Stimulated activated effector memory CD8-positive, alpha-beta T cell treated with anti-CD3 and anti-CD28 coated beads, Interleukin-12 subunit alpha, Interleukin-12 subunit beta, amount 100 ng/mL, for 72 hours (primary cell): ENCODE results near the gene KCNIP2.

Source experiments
- ATAC-seq: fragments of 150-1000 bp; cut with Tn5 transposase; 2 replicates; pipeline ENCODE4 v1.10.0; 2021
- DNase-seq, 2 donors: peaks; one replicate each; pipeline ENCODE4 v3.0.0; 2021 to 2022; ENCODE audit warnings: low spot score in 2 of 2
- H3K27ac Mint-ChIP-seq: one replicate; pipeline ENCODE4 v1.8.0; 2022; ENCODE audit warnings: mild to moderate bottlenecking, mixed read lengths
- H3K36me3 Mint-ChIP-seq: one replicate; pipeline ENCODE4 v1.8.0; 2022; ENCODE audit warnings: mild to moderate bottlenecking, mixed read lengths
- H3K4me1 Mint-ChIP-seq: one replicate; pipeline ENCODE4 v1.8.0; 2022; ENCODE audit warnings: mixed read lengths
- H3K4me3 Mint-ChIP-seq: one replicate; pipeline ENCODE4 v1.8.0; 2022; ENCODE audit warnings: mild to moderate bottlenecking, mixed read lengths
- H3K9me3 Mint-ChIP-seq: one replicate; pipeline ENCODE4 v1.8.0; 2022; ENCODE audit warnings: mixed read lengths

KCNIP2 gene

GRCh38 chr10:101784558-101784957 lies 59.0 kb downstream of the KCNIP2 start:
- Mint-ChIP-seq H3K27ac (peak overlapping the region; percentile 57), H3K9me3 (no peaks in the 10 kb centered on the region), H3K36me3 (peaks cover 76% of the 10 kb centered on the region), H3K4me3 (peak overlapping the region; percentile 100), H3K4me1 (peaks cover 49% of the 10 kb centered on the region)
- DNase-seq (no peak), ATAC-seq (no peak)

- ATAC-seq = no peak
- Mint-ChIP-seq H3K9me3 (no peaks in the 10 kb centered on the region), H3K4me1 (peaks cover 57% of the 10 kb centered on the region)
These were observed 59.9 kb downstream of the KCNIP2 start for GRCh38 chr10:101783736-101784118.

GRCh38 chr10:101782811-101783735 lies 60.5 kb downstream of the KCNIP2 start, which contains the start of gene NPM3:
Gene NPM3, minus strand, starts transcription at chr10:101783446. Its CDS starts 56 bp downstream, at chr10:101783390.
- no peaks in the 10 kb centered on the region for H3K9me3 Mint-ChIP-seq
- ATAC-seq (peak; percentile 86), DNase-seq (peak; percentile 69 to 90)
- peak within 1 kb of the TSS; percentile 100 for H3K27ac Mint-ChIP-seq
- peak within 1 kb of the TSS; percentile 100 for H3K4me3 Mint-ChIP-seq
- H3K4me1 Mint-ChIP-seq = peaks cover 60% of the 10 kb centered on the region
- H3K36me3 Mint-ChIP-seq = peaks cover 61% of the 10 kb centered on the region

More at GRCh38 chr10:101783736-101784118, 59.9 kb downstream of the KCNIP2 start:
- Mint-ChIP-seq H3K4me3 (peak overlapping the region; percentile 100), H3K36me3 (peaks cover 67% of the 10 kb centered on the region), H3K27ac (peak overlapping the region; percentile 100)
- DNase-seq = no peak

DNA sequence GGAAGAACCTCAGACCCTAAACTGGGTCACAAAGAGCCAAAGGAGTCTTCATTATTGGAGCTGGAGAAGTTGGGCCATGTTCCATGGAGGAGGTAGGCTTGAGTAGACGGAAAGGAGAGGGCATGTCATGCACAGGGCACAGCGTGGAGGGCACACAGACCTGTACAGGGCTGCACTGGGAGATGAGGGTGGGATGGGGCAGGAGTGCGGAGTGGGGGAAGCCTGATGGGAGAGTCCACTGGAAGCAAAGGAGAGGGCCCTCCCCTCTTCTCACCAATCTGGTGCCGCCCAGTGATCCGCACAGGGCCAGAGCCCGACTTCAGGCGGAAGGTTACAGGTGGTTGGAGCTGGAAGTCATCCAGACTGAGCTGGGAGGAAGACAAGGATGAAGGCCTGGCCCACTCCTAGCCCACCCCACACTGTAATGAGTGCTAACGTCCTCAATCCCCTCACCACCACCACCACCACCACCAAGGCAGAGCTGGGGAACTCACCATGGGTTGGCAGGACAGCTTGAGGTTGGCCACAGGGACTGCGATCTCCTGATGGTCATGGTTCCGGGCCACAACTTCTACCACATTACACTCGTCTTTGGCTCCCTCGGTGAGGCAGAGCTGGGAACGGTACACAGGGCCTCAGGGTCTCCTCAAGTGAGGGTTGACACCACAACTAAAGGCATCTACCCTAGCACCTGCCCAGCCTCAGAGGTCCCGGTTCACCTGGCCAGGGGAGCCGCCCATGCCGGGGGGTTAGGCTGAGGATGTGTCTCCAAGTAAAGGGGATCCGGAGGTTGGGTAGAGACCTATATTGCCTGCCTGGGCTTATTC lies 61.4 kb downstream of the KCNIP2 start:
- peak overlapping the region; percentile 100 for H3K4me3 Mint-ChIP-seq
- H3K36me3 Mint-ChIP-seq = peaks cover 52% of the 10 kb centered on the region
- H3K9me3 Mint-ChIP-seq = no peaks in the 10 kb centered on the region
- peak overlapping the region; percentile 100 for H3K27ac Mint-ChIP-seq
- ATAC-seq = no peak
- H3K4me1 Mint-ChIP-seq = peaks cover 60% of the 10 kb centered on the region
- peak in 1 of 2 donors; percentile 57 for DNase-seq

GRCh38 chr10:101781655-101781983 lies 62.0 kb downstream of the KCNIP2 start:
- Mint-ChIP-seq H3K9me3 (no peaks in the 10 kb centered on the region), H3K4me1 (peaks cover 64% of the 10 kb centered on the region)

GRCh38 chr10:101780818-101781654 lies 62.6 kb downstream of the KCNIP2 start:
- Mint-ChIP-seq H3K4me1 (peaks cover 64% of the 10 kb centered on the region), H3K9me3 (no peaks in the 10 kb centered on the region)
- peak; percentile 66 for ATAC-seq

More at GRCh38 chr10:101781655-101781983, 62.0 kb downstream of the KCNIP2 start:
- Mint-ChIP-seq H3K36me3 (peaks cover 46% of the 10 kb centered on the region), H3K27ac (peak overlapping the region; percentile 100), H3K4me3 (peak overlapping the region; percentile 100)
- DNase-seq = no peak
- no peak for ATAC-seq

DNA sequence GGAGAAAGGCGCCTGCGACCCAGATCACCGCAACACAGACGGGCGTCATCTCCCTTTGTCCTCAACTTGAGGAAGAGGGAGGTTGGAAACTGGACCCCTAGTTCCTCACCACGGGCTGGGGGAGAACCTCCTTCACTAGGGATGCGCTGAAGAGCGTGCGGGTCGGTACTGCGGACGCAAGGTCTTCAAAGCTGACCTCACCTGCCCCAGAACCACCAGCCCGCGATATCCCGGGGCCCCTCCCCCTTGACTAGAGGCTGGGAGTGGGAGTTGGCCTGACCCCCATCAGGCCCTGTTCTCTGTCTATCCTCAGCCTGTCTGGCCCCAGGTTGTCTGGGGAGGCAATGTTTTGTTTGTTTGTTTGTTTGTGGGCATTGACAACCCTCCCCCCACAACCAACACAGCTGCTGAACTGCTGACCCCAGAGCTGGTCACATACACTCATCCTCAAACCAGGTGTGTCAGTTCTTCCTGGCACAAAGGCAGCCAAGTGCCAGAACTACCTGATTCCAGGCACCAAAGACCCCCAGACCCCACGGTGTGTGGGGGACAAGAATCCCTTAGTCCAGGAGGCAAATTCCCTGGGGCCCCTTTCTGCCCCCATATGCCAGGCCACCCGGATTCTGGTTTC lies 63.3 kb downstream of the KCNIP2 start:
- DNase-seq (no peak), ATAC-seq (no peak)
- H3K4me1 Mint-ChIP-seq = peaks cover 59% of the 10 kb centered on the region

More at GRCh38 chr10:101780818-101781654, 62.6 kb downstream of the KCNIP2 start:
- DNase-seq = peak; percentile 61 to 85
- no peak overlapping the region for H3K27ac Mint-ChIP-seq
- peak overlapping the region; percentile 100 for H3K4me3 Mint-ChIP-seq
- H3K36me3 Mint-ChIP-seq = peaks cover 40% of the 10 kb centered on the region

GRCh38 chr10:101779544-101780186 lies 63.9 kb downstream of the KCNIP2 start:
- peaks cover 27% of the 10 kb centered on the region for H3K36me3 Mint-ChIP-seq
- no peak overlapping the region for H3K27ac Mint-ChIP-seq
- peak; percentile 74 for ATAC-seq
- H3K9me3 Mint-ChIP-seq = no peaks in the 10 kb centered on the region
- H3K4me3 Mint-ChIP-seq = peak overlapping the region; percentile 100
- peaks cover 63% of the 10 kb centered on the region for H3K4me1 Mint-ChIP-seq
- DNase-seq = peak; percentile 91 to 94

More for the DNA sequence above, 63.3 kb downstream of the KCNIP2 start:
- H3K9me3 Mint-ChIP-seq = no peaks in the 10 kb centered on the region
- H3K4me3 Mint-ChIP-seq = peak overlapping the region; percentile 100
- no peak overlapping the region for H3K27ac Mint-ChIP-seq
- H3K36me3 Mint-ChIP-seq = peaks cover 33% of the 10 kb centered on the region

- H3K27ac Mint-ChIP-seq = no peak overlapping the region
- ATAC-seq (no peak), DNase-seq (peak in 1 of 2 donors; percentile 58)
These were observed 64.6 kb downstream of the KCNIP2 start for GRCh38 chr10:101778781-101779543.

GRCh38 chr10:101778151-101778780 lies 65.3 kb downstream of the KCNIP2 start:
- ATAC-seq (no peak), DNase-seq (no peak)
- Mint-ChIP-seq H3K4me1 (peaks cover 65% of the 10 kb centered on the region), H3K9me3 (no peaks in the 10 kb centered on the region), H3K36me3 (peaks cover 15% of the 10 kb centered on the region), H3K27ac (no peak overlapping the region), H3K4me3 (peak overlapping the region; percentile 100)

More at GRCh38 chr10:101778781-101779543, 64.6 kb downstream of the KCNIP2 start:
- no peaks in the 10 kb centered on the region for H3K9me3 Mint-ChIP-seq
- peak overlapping the region; percentile 100 for H3K4me3 Mint-ChIP-seq
- peaks cover 65% of the 10 kb centered on the region for H3K4me1 Mint-ChIP-seq
- H3K36me3 Mint-ChIP-seq = peaks cover 22% of the 10 kb centered on the region

GRCh38 chr10:101777619-101778145 lies 65.9 kb downstream of the KCNIP2 start:
- Mint-ChIP-seq H3K9me3 (no peaks in the 10 kb centered on the region), H3K36me3 (peaks cover 9% of the 10 kb centered on the region), H3K4me3 (peak overlapping the region; percentile 59), H3K27ac (no peak overlapping the region), H3K4me1 (peaks cover 59% of the 10 kb centered on the region)
- ATAC-seq (no peak), DNase-seq (no peak)

DNA sequence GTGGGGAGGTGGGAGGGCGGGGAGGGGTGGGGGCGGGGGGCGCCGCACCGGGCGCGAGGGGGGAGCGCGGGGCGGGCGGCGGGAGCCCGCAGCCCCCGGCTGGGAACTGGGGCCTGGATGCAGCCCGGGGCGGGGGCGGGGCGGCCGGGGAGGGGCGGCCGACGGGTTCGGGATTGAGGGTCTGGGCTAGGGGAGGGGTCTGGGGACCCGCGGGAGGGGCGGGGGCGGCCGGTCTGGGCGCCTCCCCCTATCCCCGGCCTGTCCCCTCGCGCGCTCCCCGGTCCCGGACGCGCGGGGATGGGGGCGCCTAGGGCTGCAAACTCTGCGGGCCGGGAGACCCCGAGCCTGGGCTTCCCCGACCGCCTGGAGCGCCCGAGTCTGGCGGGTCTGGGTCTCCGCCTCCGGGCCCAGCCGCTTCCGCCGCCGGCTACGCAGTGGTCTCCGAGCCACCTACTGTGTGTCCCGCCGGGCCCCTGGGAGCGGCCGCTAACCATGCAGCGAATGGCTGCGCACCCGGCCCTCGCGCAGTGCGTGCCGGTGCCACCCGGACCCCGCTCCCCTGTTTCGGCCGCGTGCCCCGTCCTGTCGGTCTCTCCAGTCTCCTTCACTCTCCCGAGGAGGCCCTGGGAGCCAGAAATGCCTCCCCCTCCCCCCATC lies 67.3 kb downstream of the KCNIP2 start:
- ATAC-seq (no peak), DNase-seq (no peak)
- peaks cover 5% of the 10 kb centered on the region for H3K36me3 Mint-ChIP-seq
- peaks cover 45% of the 10 kb centered on the region for H3K4me1 Mint-ChIP-seq
- H3K9me3 Mint-ChIP-seq = no peaks in the 10 kb centered on the region
- no peak overlapping the region for H3K27ac Mint-ChIP-seq
- peak overlapping the region; percentile 59 for H3K4me3 Mint-ChIP-seq
